Osteoblast (primary cell): Measurements from ENCODE around the gene PPCDC. TPM values are rescaled to one million over a fixed set of nuclear protein-coding genes. Genes with fewer than 3 reads are reported as not detected.

ENCODE experiments used
- DNase-seq: peaks from one replicate; pipeline ENCODE4 v3.0.0; 2011; ENCODE audit warnings: low spot score, mixed read lengths; ENCODE audit not compliant: insufficient read length; ENCODE audit errors: missing footprints
- H2AFZ ChIP-seq: 2 replicates; pipeline ENCODE4 v1.6.0; 2011; ENCODE audit warnings: mild to moderate bottlenecking, low read length
- H3K27ac ChIP-seq: 2 replicates; pipeline ENCODE4 v1.5.1; 2011; ENCODE audit warnings: mild to moderate bottlenecking, low read depth, low read length, moderate library complexity
- H3K27me3 ChIP-seq: 2 replicates; pipeline ENCODE4 v1.6.0; 2012; ENCODE audit warnings: mild to moderate bottlenecking, control low read depth, inconsistent platforms, low read length, moderate library complexity; ENCODE audit not compliant: insufficient read depth
- H3K36me3 ChIP-seq: 2 replicates; pipeline ENCODE4 v1.5.1; 2011; ENCODE audit warnings: mild to moderate bottlenecking, low read length, control low read depth, moderate library complexity; ENCODE audit not compliant: insufficient read depth
- H3K4me1 ChIP-seq: 2 replicates; pipeline ENCODE4 v1.5.1; 2011; ENCODE audit warnings: mild to moderate bottlenecking, low read length, control low read depth, moderate library complexity; ENCODE audit not compliant: insufficient read depth
- H3K4me2 ChIP-seq: 2 replicates; pipeline ENCODE4 v1.6.0; 2011; ENCODE audit warnings: mild to moderate bottlenecking, low read length; ENCODE audit not compliant: insufficient read depth
- H3K4me3 ChIP-seq: fragments of 200-600 bp; sonication (generic); 3 replicates; pipeline ENCODE4 v1.5.1; 2012; ENCODE audit warnings: mild to moderate bottlenecking, low read length, inconsistent platforms; ENCODE audit not compliant: insufficient read depth
- H3K79me2 ChIP-seq: 2 replicates; pipeline ENCODE4 v1.6.0; 2012; ENCODE audit warnings: mild to moderate bottlenecking, low read length, control low read depth, inconsistent platforms; ENCODE audit not compliant: insufficient read depth
- H3K9me3 ChIP-seq: 2 replicates; pipeline ENCODE4 v1.5.1; 2011; ENCODE audit warnings: low read depth, low read length, control low read depth
- H4K20me1 ChIP-seq: 2 replicates; pipeline ENCODE4 v1.6.0; 2012; ENCODE audit warnings: mild to moderate bottlenecking, low read length, control low read depth; ENCODE audit not compliant: insufficient read depth
- CTCF ChIP-seq: IDR thresholded peaks from 2 replicates; pipeline ENCODE4 v1.5.1; 2011; ENCODE audit warnings: mild to moderate bottlenecking, low read depth, low read length, moderate library complexity; ENCODE audit errors: extremely low read depth
- total RNA-seq: library from RNA; depleted of rRNA; stranded (reverse); fragments of >200 nt; gene quantifications from 2 replicates; pipeline ENCODE4 v1.2.3, GENCODE V29; 2012

The PPCDC gene
- total RNA-seq, 1 donor, result 6.5 TPM

- no peak for TF ChIP-seq CTCF
- H3K4me1 ChIP-seq, result peaks cover 20% of the 10 kb centered on the region
Measured at GRCh38 chr15:75027551-75027950, 4.2 kb downstream of the PPCDC start.

GRCh38 chr15:75028991-75029377 lies 5.6 kb downstream of the PPCDC start:
- Histone ChIP-seq H3K9me3 (no peaks in the 10 kb centered on the region), H3K27me3 (no peaks in the 10 kb centered on the region), H3K4me3 (no peak overlapping the region), H4K20me1 (no peaks in the 10 kb centered on the region), H3K36me3 (no peaks in the 10 kb centered on the region), H3K79me2 (peaks cover 15% of the 10 kb centered on the region), H3K4me1 (peaks cover 18% of the 10 kb centered on the region), H2AFZ (peak overlapping the region; percentile 24), H3K4me2 (no peak overlapping the region), H3K27ac (no peak overlapping the region)
- DNase-seq, result no peak
- no peak for TF ChIP-seq CTCF

More at GRCh38 chr15:75027551-75027950, 4.2 kb downstream of the PPCDC start:
- H3K4me3 ChIP-seq, result no peak overlapping the region
- H3K79me2 ChIP-seq, result peaks cover 17% of the 10 kb centered on the region
- H3K27me3 ChIP-seq, result no peaks in the 10 kb centered on the region
- H2AFZ ChIP-seq, result no peak overlapping the region
- DNase-seq, result no peak
- H3K4me2 ChIP-seq, result no peak overlapping the region
- no peaks in the 10 kb centered on the region for H3K36me3 ChIP-seq
- no peaks in the 10 kb centered on the region for H4K20me1 ChIP-seq
- no peak overlapping the region for H3K27ac ChIP-seq
- H3K9me3 ChIP-seq, result no peaks in the 10 kb centered on the region

- H3K27me3 ChIP-seq, result no peaks in the 10 kb centered on the region
- peak overlapping the region; percentile 85 for H3K27ac ChIP-seq
- peak overlapping the region; percentile 61 for H3K4me3 ChIP-seq
Measured at GRCh38 chr15:75029378-75030022, 6.1 kb downstream of the PPCDC start.

More at GRCh38 chr15:75029378-75030022, 6.1 kb downstream of the PPCDC start:
- peak; percentile 96 for DNase-seq
- H4K20me1 ChIP-seq, result no peaks in the 10 kb centered on the region
- peak overlapping the region; percentile 80 for H3K4me2 ChIP-seq
- no peaks in the 10 kb centered on the region for H3K36me3 ChIP-seq
- H3K4me1 ChIP-seq, result peaks cover 14% of the 10 kb centered on the region
- H3K9me3 ChIP-seq, result no peaks in the 10 kb centered on the region
- peak; percentile 93 for TF ChIP-seq CTCF
- H2AFZ ChIP-seq, result peak overlapping the region; percentile 94
- H3K79me2 ChIP-seq, result peaks cover 12% of the 10 kb centered on the region
